Duodenal mucosa (tissue), 2 donors: ENCODE results near the gene DDAH1.

Experiments used
- H3K27ac ChIP-seq: one replicate; pipeline ENCODE4 v1.7.0; 2013; ENCODE audit warnings: low read depth, low read length
- H3K27me3 ChIP-seq, 2 donors: one replicate each; pipeline ENCODE4 v1.7.0; 2013; ENCODE audit warnings: low read length in 2 of 2, control low read depth in 1 of 2; ENCODE audit not compliant: insufficient read depth in 2 of 2, control insufficient read depth in 1 of 2
- H3K36me3 ChIP-seq, 2 donors: one replicate each; pipeline ENCODE4 v1.7.0; 2013; ENCODE audit warnings: low read length in 2 of 2, control low read depth in 1 of 2; ENCODE audit not compliant: insufficient read depth in 2 of 2, control insufficient read depth in 1 of 2
- H3K4me1 ChIP-seq, 2 donors: one replicate each; pipeline ENCODE4 v1.7.0; 2013; ENCODE audit warnings: low read length in 2 of 2, control low read depth in 1 of 2; ENCODE audit not compliant: insufficient read depth in 2 of 2, control insufficient read depth in 1 of 2
- H3K4me3 ChIP-seq, 2 donors: one replicate each; pipeline ENCODE4 v1.7.0; 2013; ENCODE audit warnings: low read length in 2 of 2, low read depth in 1 of 2
- H3K9ac ChIP-seq, 2 donors: one replicate each; pipeline ENCODE4 v1.7.0; 2013; ENCODE audit warnings: low read length in 2 of 2, low read depth in 1 of 2
- H3K9me3 ChIP-seq, 2 donors: one replicate each; pipeline ENCODE4 v1.7.0; 2013; ENCODE audit warnings: low read length in 2 of 2, control low read depth in 1 of 2; ENCODE audit not compliant: control insufficient read depth in 1 of 2

DDAH1 gene

DNA sequence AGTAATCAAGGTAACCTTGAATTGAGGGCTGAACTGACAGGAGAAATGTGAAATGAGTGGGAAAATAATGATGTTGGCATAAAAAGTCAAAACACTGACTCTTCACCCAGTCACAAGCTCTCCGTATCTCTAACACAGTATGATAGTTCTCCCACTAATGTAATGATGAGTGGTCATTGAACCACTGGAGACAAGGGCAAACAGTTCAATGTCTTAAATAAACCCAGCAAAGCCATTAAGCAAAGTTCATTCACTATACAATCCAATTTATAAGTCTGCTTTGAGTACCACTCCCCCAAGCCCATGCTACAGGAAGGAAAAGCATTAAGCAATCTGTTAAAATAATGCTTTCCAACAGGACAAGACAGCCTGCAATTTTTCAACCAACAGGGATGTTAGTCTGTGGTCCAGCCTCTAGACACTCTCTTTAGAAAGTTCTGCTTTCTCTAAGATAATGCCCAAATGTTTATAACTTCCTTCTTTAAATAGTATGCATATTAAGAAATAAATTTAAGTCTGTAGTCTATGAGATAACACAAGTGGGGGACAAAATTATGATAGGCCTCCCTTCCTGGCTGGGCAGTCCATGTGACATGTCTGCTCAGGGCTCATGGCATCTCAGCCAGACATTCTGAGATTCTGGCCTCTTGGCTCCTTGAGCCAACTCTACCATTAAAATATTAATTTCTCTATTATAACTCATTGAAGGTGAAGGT, 25.5 kb upstream of the DDAH1 start:
- H3K4me1 ChIP-seq: peaks cover 11% of the 10 kb centered on the region in 2 donors
- no peaks in the 10 kb centered on the region for H3K9me3 ChIP-seq
- H3K4me3 ChIP-seq: no peak overlapping the region
- no peaks in the 10 kb centered on the region for H3K36me3 ChIP-seq
- no peak overlapping the region for H3K27ac ChIP-seq
- H3K27me3 ChIP-seq: no peaks in the 10 kb centered on the region
- H3K9ac ChIP-seq: no peak overlapping the region

GRCh38 chr1:85488126-85488525, 23.2 kb upstream of the DDAH1 start:
- H3K9ac ChIP-seq: no peak overlapping the region
- no peaks in the 10 kb centered on the region for H3K27me3 ChIP-seq
- H3K36me3 ChIP-seq: no peaks in the 10 kb centered on the region
- H3K27ac ChIP-seq: no peak overlapping the region
- no peak overlapping the region for H3K4me3 ChIP-seq
- no peaks in the 10 kb centered on the region for H3K9me3 ChIP-seq
- no peaks in the 10 kb centered on the region for H3K4me1 ChIP-seq

GRCh38 chr1:85485516-85485915, 20.6 kb upstream of the DDAH1 start:
- Histone ChIP-seq H3K4me3 (no peak overlapping the region), H3K9me3 (no peaks in the 10 kb centered on the region), H3K4me1 (no peaks in the 10 kb centered on the region), H3K27me3 (no peaks in the 10 kb centered on the region), H3K36me3 (no peaks in the 10 kb centered on the region), H3K27ac (no peak overlapping the region), H3K9ac (no peak overlapping the region)

GRCh38 chr1:85484716-85485115, 19.8 kb upstream of the DDAH1 start:
- no peak overlapping the region for H3K27ac ChIP-seq
- H3K4me3 ChIP-seq: no peak overlapping the region
- H3K27me3 ChIP-seq: no peaks in the 10 kb centered on the region
- H3K9me3 ChIP-seq: no peaks in the 10 kb centered on the region
- no peaks in the 10 kb centered on the region for H3K36me3 ChIP-seq
- H3K4me1 ChIP-seq: no peaks in the 10 kb centered on the region
- no peak overlapping the region for H3K9ac ChIP-seq

DNA sequence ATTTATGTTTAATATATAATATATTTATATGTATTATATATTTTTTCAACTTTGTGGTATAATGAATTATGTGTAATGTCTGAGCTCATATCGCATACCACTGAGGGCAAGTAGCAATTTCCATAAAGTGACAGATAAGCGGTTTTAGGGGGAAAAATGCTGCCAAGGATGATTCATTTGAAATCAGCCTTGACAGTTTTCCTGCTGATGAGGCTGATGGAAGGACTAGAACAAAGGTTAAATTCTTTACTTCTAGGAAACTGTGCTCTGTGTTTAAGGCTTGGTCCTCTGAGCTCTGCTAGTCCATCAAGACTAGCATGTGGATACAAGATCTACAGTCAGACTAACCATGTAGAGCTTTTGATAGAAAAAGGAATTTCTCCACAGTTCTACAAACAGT, 19.3 kb upstream of the DDAH1 start:
- H3K4me3 ChIP-seq: no peak overlapping the region
- H3K4me1 ChIP-seq: no peaks in the 10 kb centered on the region
- H3K9ac ChIP-seq: no peak overlapping the region
- H3K36me3 ChIP-seq: no peaks in the 10 kb centered on the region
- no peak overlapping the region for H3K27ac ChIP-seq
- H3K9me3 ChIP-seq: no peaks in the 10 kb centered on the region
- no peaks in the 10 kb centered on the region for H3K27me3 ChIP-seq

- no peaks in the 10 kb centered on the region for H3K27me3 ChIP-seq
- no peaks in the 10 kb centered on the region for H3K9me3 ChIP-seq
- H3K36me3 ChIP-seq: no peaks in the 10 kb centered on the region
- no peak overlapping the region for H3K4me3 ChIP-seq
- H3K27ac ChIP-seq: no peak overlapping the region
- H3K4me1 ChIP-seq: no peaks in the 10 kb centered on the region
- H3K9ac ChIP-seq: no peak overlapping the region
These were observed 16.7 kb upstream of the DDAH1 start for GRCh38 chr1:85481688-85482087.

- H3K36me3 ChIP-seq: no peaks in the 10 kb centered on the region
- no peaks in the 10 kb centered on the region for H3K27me3 ChIP-seq
- no peak overlapping the region for H3K27ac ChIP-seq
- H3K4me3 ChIP-seq: no peak overlapping the region
- H3K9me3 ChIP-seq: no peaks in the 10 kb centered on the region
- H3K4me1 ChIP-seq: no peaks in the 10 kb centered on the region
- no peak overlapping the region for H3K9ac ChIP-seq
These were observed 15.6 kb upstream of the DDAH1 start for GRCh38 chr1:85480566-85480965.

- Histone ChIP-seq H3K9ac (no peak overlapping the region), H3K4me1 (no peaks in the 10 kb centered on the region), H3K36me3 (no peaks in the 10 kb centered on the region), H3K9me3 (no peaks in the 10 kb centered on the region), H3K27ac (no peak overlapping the region), H3K4me3 (no peak overlapping the region), H3K27me3 (no peaks in the 10 kb centered on the region)
These were observed 14.5 kb upstream of the DDAH1 start for GRCh38 chr1:85479491-85479890.

DNA sequence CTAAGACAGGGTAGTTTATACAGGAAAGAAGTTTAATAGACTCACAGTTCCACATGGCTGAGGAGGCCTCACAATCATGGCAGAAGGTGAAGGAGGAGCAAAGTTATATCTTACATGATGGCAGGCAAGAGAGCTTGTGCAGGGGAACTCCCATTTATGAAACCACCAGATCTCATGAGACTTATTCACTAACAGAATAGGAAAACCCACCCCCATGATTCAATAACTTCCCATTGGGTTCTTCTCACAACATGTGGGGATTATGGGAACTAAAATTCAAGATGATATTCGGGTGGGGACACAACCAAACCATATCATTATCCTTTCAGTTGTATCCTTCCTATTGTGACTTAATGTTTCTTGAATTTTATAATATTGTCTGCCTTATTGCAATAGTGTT, 13.4 kb upstream of the DDAH1 start:
- Histone ChIP-seq H3K4me1 (no peaks in the 10 kb centered on the region), H3K27ac (no peak overlapping the region), H3K9ac (no peak overlapping the region), H3K27me3 (no peaks in the 10 kb centered on the region), H3K9me3 (no peaks in the 10 kb centered on the region), H3K36me3 (no peaks in the 10 kb centered on the region), H3K4me3 (no peak overlapping the region)

DNA sequence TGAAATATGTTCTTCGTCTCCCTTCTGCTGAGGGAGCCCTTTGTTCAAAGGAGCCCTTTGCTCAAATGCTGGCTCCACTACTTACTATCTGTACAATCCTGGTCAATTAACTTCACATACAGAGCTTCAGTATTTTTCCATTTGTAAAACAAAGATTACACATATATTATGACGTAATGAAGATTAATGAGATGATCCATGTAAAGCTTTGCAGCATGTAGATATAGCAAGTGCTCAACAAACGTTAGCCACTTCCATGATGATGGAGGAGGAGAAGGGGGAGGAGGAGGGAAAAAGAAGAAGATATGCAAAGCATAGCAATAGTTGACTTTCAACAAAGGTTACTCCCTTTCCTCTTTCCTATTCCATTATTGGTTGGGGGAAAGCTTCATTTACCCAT, 10.1 kb upstream of the DDAH1 start:
- Histone ChIP-seq H3K27ac (no peak overlapping the region), H3K4me1 (no peaks in the 10 kb centered on the region), H3K4me3 (no peak overlapping the region), H3K9ac (no peak overlapping the region), H3K36me3 (no peaks in the 10 kb centered on the region), H3K9me3 (no peaks in the 10 kb centered on the region), H3K27me3 (no peaks in the 10 kb centered on the region)

GRCh38 chr1:85473390-85473789, 8.4 kb upstream of the DDAH1 start:
- Histone ChIP-seq H3K9ac (no peak overlapping the region), H3K36me3 (no peaks in the 10 kb centered on the region), H3K27ac (no peak overlapping the region), H3K4me3 (no peak overlapping the region), H3K27me3 (no peaks in the 10 kb centered on the region), H3K9me3 (no peaks in the 10 kb centered on the region), H3K4me1 (no peaks in the 10 kb centered on the region)
